B cell (primary cell): ENCODE measurements around the gene TCHHL1. TPM values are rescaled to one million over a fixed set of nuclear protein-coding genes. Genes with fewer than 3 reads are reported as not detected.

Experiments used
- ATAC-seq: fragments of 200-7000 bp; cut with Tn5 transposase; one replicate; pipeline ENCODE4 v1.10.0; 2021; ENCODE audit warnings: low read depth, mild to moderate bottlenecking, moderate number of reproducible peaks, moderate library complexity
- CTCF ChIA-PET: fragments of 350-600 bp; sonication (Branson Sonifier 250); formaldehyde crosslinking; loops from one replicate; lab custom pipeline; 2021; ENCODE audit warnings: antibody characterized with exemption, inconsistent platforms; lab: Charles Lee
- POLR2A ChIA-PET: fragments of 350-600 bp; sonication (Branson Sonifier 250); formaldehyde crosslinking; loops from one replicate; lab custom pipeline; 2021; ENCODE audit warnings: antibody characterized with exemption; lab: Charles Lee
- DNase-seq: peaks from one replicate; pipeline ENCODE4 v3.0.0; 2013
- H2AFZ ChIP-seq: 2 replicates; pipeline ENCODE4 v1.6.1; 2012; ENCODE audit warnings: mild to moderate bottlenecking, low read depth, low read length; ENCODE audit not compliant: insufficient read depth, poor library complexity, severe bottlenecking
- H3K27ac ChIP-seq, 2 donors: 1 replicate in 1 of 2; 2 replicates in 1 of 2; pipeline ENCODE4 v1.5.1; 2012 to 2013; ENCODE audit warnings: low read length in 2 of 2, mild to moderate bottlenecking in 2 of 2, moderate library complexity in 1 of 2
- H3K27me3 ChIP-seq, 4 experiments: fragments of 200-600 bp in 1 of 4; sonication (generic) in 1 of 4; replicated peaks in 1 of 4; 1 replicate in 2 of 4; 2 replicates in 2 of 4; pipeline versions ENCODE4 v1.6.1 to v1.7.0; 2013 to 2016; ENCODE audit warnings: low read length in 3 of 4, mild to moderate bottlenecking in 2 of 4, mixed read lengths in 1 of 4, moderate library complexity in 1 of 4; ENCODE audit not compliant: insufficient read depth in 4 of 4, control insufficient read depth in 3 of 4; ENCODE audit errors: control extremely low read depth in 1 of 4
- H3K36me3 ChIP-seq, 2 experiments: replicated peaks in 1 of 2; 1 replicate in 1 of 2; 2 replicates in 1 of 2; pipeline versions ENCODE4 v1.6.1 to v1.7.1; 2013; ENCODE audit warnings: low read length in 1 of 2; ENCODE audit not compliant: insufficient read depth in 2 of 2, control insufficient read depth in 1 of 2; ENCODE audit errors: control extremely low read depth in 1 of 2, extremely low read depth in 1 of 2
- H3K4me1 ChIP-seq, 2 donors: fragments of 200-600 bp in 1 of 2; sonication (generic) in 1 of 2; 1 replicate in 1 of 2; 2 replicates in 1 of 2; pipeline versions ENCODE4 v1.5.1 to v1.6.1; 2013 to 2017; ENCODE audit warnings: low read length in 2 of 2; ENCODE audit not compliant: control insufficient read depth in 2 of 2, insufficient read depth in 2 of 2
- H3K4me2 ChIP-seq: replicated peaks from 2 replicates; pipeline ENCODE3; 2012; ENCODE audit warnings: mild to moderate bottlenecking, low read depth, low read length; ENCODE audit not compliant: poor library complexity, severe bottlenecking
- H3K4me3 ChIP-seq, 5 experiments: fragments of 200-600 bp in 1 of 5; sonication (generic) in 1 of 5; 1 replicate in 3 of 5; 2 replicates in 2 of 5; pipeline versions ENCODE4 v1.5.1 to v1.7.0; 2011 to 2016; ENCODE audit warnings: low read length in 4 of 5, mild to moderate bottlenecking in 4 of 5, low read depth in 2 of 5, control low read depth in 1 of 5, moderate library complexity in 1 of 5; ENCODE audit not compliant: insufficient read depth in 1 of 5; ENCODE audit errors: control extremely low read depth in 1 of 5, extremely low read depth in 1 of 5
- H3K79me2 ChIP-seq: fragments of 200-600 bp; sonication (generic); one replicate; pipeline ENCODE4 v1.6.0; 2016; ENCODE audit warnings: low read length; ENCODE audit not compliant: control insufficient read depth, insufficient read depth
- H3K9ac ChIP-seq: fragments of 200-600 bp; sonication (generic); 2 replicates; pipeline ENCODE4 v1.6.1; 2017; ENCODE audit warnings: mild to moderate bottlenecking, low read length, moderate library complexity
- H3K9me3 ChIP-seq, 3 donors: one replicate each; pipeline versions ENCODE4 v1.6.1 to v1.7.1; 2013; ENCODE audit warnings: low read length in 2 of 3; ENCODE audit not compliant: control insufficient read depth in 2 of 3, insufficient read depth in 1 of 3; ENCODE audit errors: control extremely low read depth in 1 of 3
- H4K20me1 ChIP-seq: 2 replicates; pipeline ENCODE4 v1.6.0; 2012; ENCODE audit warnings: mild to moderate bottlenecking, low read length; ENCODE audit not compliant: insufficient read depth, control insufficient read depth, poor library complexity, severe bottlenecking
- H3K27ac Mint-ChIP-seq: one replicate; pipeline ENCODE4 v1.8.0; 2021; ENCODE audit warnings: mixed read lengths
- H3K27me3 Mint-ChIP-seq: one replicate; pipeline ENCODE4 v1.8.0; 2021; ENCODE audit warnings: mixed read lengths
- H3K4me1 Mint-ChIP-seq: one replicate; pipeline ENCODE4 v1.8.0; 2021; ENCODE audit warnings: mixed read lengths
- H3K4me3 Mint-ChIP-seq: one replicate; pipeline ENCODE4 v1.8.0; 2021; ENCODE audit warnings: mixed read lengths
- H3K9me3 Mint-ChIP-seq: one replicate; pipeline ENCODE4 v1.8.0; 2022; ENCODE audit warnings: mixed read lengths; ENCODE audit not compliant: insufficient read depth
- EZH2 ChIP-seq: IDR thresholded peaks from 2 replicates; pipeline ENCODE4 v1.6.1; 2012; ENCODE audit warnings: borderline replicate concordance, low read depth, mild to moderate bottlenecking, moderate library complexity, low read length; ENCODE audit not compliant: insufficient read depth, poor library complexity, severe bottlenecking
- WGBS: methylation state at CpG from one replicate; pipeline ENCODE4 v1.1.5; 2013; ENCODE audit warnings: missing lambda C conversion rate; ENCODE audit not compliant: insufficient coverage; 5-methylcytosine and 5-hydroxymethylcytosine counted together
- intact Hi-C: fragments of 100-400 bp; cut with micrococcal nuclease; formaldehyde crosslinking; loops from one replicate; pipeline ENCODE4 v1.10.0; 2022
- polyA plus RNA-seq: library from polyadenylated mRNA; depleted of rRNA; stranded (reverse); fragments of >200 nt; gene quantifications from 2 replicates; pipeline ENCODE4 v1.2.3, GENCODE V29; 2012
- total RNA-seq, 2 donors: library from RNA; stranded (reverse); fragments of 120-200 nt in 1 of 2; gene quantifications; 1 replicate in 1 of 2; 2 replicates in 1 of 2; pipeline versions ENCODE4 v1.2.3 to v1.2.4, GENCODE V29; 2013 to 2022
- TF ChIP-seq, protein P1 (sequence below): fragments of 200-600 bp; IDR thresholded peaks from one replicate; pipeline ENCODE4 v1.8.0; 2022; ENCODE audit warnings: antibody characterized with exemption, mild to moderate bottlenecking

The TCHHL1 gene
- total and polyA plus RNA-seq, 2 donors (not counting 1 experiment from before 2014, with no cell fraction given) = not detected

DNA sequence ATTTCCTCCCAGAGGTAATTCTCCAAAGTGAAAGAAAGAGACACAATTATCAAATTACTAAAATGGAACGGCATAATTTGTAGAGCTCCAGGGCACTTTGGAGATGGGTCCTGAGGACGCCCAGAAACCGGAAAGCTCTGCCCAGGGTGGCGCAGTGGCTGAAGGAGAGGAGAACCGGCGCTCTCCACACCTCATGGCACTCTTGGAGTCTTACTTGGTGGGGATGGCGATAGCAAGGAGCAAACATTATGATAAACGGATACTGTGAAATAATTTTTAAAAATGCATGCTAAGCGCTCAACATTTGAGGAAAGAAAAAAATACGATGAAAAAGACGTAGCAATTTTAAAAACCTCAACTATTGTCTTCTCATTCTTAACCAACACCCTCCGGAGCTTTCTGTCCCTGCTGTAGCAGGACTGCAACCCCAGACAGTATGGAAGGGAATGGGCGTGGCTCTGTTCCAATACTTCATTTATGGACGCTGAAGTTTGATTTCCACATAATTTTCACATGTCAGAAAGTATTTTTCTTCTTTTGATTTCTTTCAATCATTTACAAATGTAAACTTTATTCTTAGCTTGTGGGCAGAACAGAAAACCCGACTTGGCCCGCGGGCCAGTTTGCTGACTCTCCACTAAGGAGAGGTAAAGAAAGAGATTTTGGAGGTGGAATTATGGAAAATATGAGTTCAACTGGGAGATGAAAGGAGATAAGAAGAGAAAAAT is 53.2 kb downstream of the TCHHL1 start:
- Histone ChIP-seq H3K27me3 (no peaks in the 10 kb centered on the region), H2AFZ (peak overlapping the region; percentile 87), H3K9ac (peak overlapping the region; percentile 78), H3K27ac (peak overlapping the region; percentile 42 to 80), H3K4me2 (peak overlapping the region; percentile 94), H3K36me3 (peaks cover 6 to 19% of the 10 kb centered on the region in 2 experiments), H3K4me3 (peak overlapping the region; percentile 46 to 88 (median 75)), H3K4me1 (peaks cover 30 to 38% of the 10 kb centered on the region in 2 donors), H3K79me2 (no peaks in the 10 kb centered on the region), H3K9me3 (no peaks in the 10 kb centered on the region), H4K20me1 (no peaks in the 10 kb centered on the region)
- Mint-ChIP-seq H3K4me1 (peaks cover 38% of the 10 kb centered on the region), H3K27me3 (no peaks in the 10 kb centered on the region), H3K4me3 (peak overlapping the region; percentile 90), H3K27ac (peak overlapping the region; percentile 94), H3K9me3 (no peaks in the 10 kb centered on the region)
- POLR2A ChIA-PET = no interaction called here
- intact Hi-C loops = loop anchor here (1.0 kb wide), 1 partner anchor 13 kb away; no protein-coding TSS in a partner anchor
- TF ChIP-seq, protein P1, sequence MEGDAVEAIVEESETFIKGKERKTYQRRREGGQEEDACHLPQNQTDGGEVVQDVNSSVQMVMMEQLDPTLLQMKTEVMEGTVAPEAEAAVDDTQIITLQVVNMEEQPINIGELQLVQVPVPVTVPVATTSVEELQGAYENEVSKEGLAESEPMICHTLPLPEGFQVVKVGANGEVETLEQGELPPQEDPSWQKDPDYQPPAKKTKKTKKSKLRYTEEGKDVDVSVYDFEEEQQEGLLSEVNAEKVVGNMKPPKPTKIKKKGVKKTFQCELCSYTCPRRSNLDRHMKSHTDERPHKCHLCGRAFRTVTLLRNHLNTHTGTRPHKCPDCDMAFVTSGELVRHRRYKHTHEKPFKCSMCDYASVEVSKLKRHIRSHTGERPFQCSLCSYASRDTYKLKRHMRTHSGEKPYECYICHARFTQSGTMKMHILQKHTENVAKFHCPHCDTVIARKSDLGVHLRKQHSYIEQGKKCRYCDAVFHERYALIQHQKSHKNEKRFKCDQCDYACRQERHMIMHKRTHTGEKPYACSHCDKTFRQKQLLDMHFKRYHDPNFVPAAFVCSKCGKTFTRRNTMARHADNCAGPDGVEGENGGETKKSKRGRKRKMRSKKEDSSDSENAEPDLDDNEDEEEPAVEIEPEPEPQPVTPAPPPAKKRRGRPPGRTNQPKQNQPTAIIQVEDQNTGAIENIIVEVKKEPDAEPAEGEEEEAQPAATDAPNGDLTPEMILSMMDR = no peak
- TF ChIP-seq EZH2 = no peak
- CTCF ChIA-PET = interaction anchor here (0.8 to 2.2 kb wide), 6 partner anchors 11 to 424 kb away, joined by 3 to 8 read pairs (median 4); no protein-coding TSS in a partner anchor
- ATAC-seq = no peak
- 21% methylated on average over 7 of the region's 17 CpGs for WGBS
- no peak for DNase-seq
